ENCODE results near the gene TRHDE. TPM values are rescaled to one million over a fixed set of nuclear protein-coding genes. Genes with fewer than 3 reads are reported as not detected.

The TRHDE gene
- total RNA-seq, 2 donors from 2014 or later = 3.1 to 4.1 TPM

DNA sequence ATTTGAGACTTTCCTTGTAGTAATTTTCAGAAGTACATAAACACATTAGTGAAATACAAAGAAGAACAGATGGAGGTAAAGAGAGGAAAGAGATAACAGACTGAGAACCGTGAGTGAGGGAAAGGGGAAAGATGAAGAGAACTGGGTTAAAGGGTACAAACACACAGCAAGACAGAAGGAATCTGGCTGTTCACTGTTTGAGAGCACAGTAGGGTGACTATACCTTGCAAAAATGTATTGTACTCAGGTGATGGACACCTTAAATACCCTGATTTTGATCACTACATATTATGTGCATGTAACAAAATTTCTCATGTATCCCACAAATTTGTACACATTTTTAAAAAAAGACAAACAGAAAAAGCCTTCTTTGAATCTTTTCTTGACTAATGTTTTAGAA is 2.7 kb upstream of the TRHDE start:
- TF ChIP-seq CTCF (IDR thresholded peaks at IDR 0.05) (no peak), POLR2AphosphoS5 (IDR thresholded peaks at IDR 0.05) (no peak), POLR2A (IDR thresholded peaks at IDR 0.05) (no peak)
- H3K4me3 ChIP-seq = no peak overlapping the region
- H3K36me3 ChIP-seq = no peaks in the 10 kb centered on the region
- H3K4me1 ChIP-seq (replicated peaks) = no peaks in the 10 kb centered on the region
- intact Hi-C loops (cut with DNase I) = no loop called here
- 41% methylated on average over 1 of the region's 1 CpG for WGBS
- DNase-seq (ENCODE audit: low spot score) = no peak
- no peaks in the 10 kb centered on the region for H3K27me3 ChIP-seq (replicated peaks; ENCODE audit: insufficient read depth)
- no peaks in the 10 kb centered on the region for H3K9me3 ChIP-seq
- H3K27ac ChIP-seq = no peak overlapping the region

GRCh38 chr12:72270246-72270645 is 1.9 kb upstream of the TRHDE start:
- no peak for DNase-seq (ENCODE audit: low spot score)
- no peak overlapping the region for H3K27ac ChIP-seq
- TF ChIP-seq CTCF (IDR thresholded peaks at IDR 0.05) = no peak
- TF ChIP-seq POLR2AphosphoS5 (IDR thresholded peaks at IDR 0.05) = no peak
- TF ChIP-seq POLR2A (IDR thresholded peaks at IDR 0.05) = no peak
- intact Hi-C loops (cut with DNase I) = no loop called here
- H3K9me3 ChIP-seq = no peaks in the 10 kb centered on the region
- no peak overlapping the region for H3K4me3 ChIP-seq
- no peaks in the 10 kb centered on the region for H3K27me3 ChIP-seq (replicated peaks; ENCODE audit: insufficient read depth)
- H3K4me1 ChIP-seq (replicated peaks) = no peaks in the 10 kb centered on the region
- WGBS = 57% methylated on average over 2 of the region's 2 CpGs
- no peaks in the 10 kb centered on the region for H3K36me3 ChIP-seq

- Histone ChIP-seq H3K4me1 (replicated peaks) (no peaks in the 10 kb centered on the region), H3K27me3 (replicated peaks; ENCODE audit: insufficient read depth) (no peaks in the 10 kb centered on the region), H3K27ac (peak overlapping the region in 1 of 2 donors; percentile 69), H3K9me3 (no peaks in the 10 kb centered on the region), H3K4me3 (peak overlapping the region; percentile 42 to 50), H3K36me3 (no peaks in the 10 kb centered on the region)
- intact Hi-C loops (cut with DNase I) = no loop called here
- TF ChIP-seq POLR2A (IDR thresholded peaks at IDR 0.05) (no peak), POLR2AphosphoS5 (IDR thresholded peaks at IDR 0.05) (no peak), CTCF (IDR thresholded peaks at IDR 0.05) (no peak)
- no peak for DNase-seq (ENCODE audit: low spot score)
- 36% methylated on average over 6 of the region's 6 CpGs for WGBS
These were observed 1.2 kb upstream of the TRHDE start for GRCh38 chr12:72270961-72271360.

GRCh38 chr12:72271451-72272090 is 599 bp upstream of the TRHDE start:
- peak overlapping the region; percentile 65 to 69 for H3K27ac ChIP-seq
- intact Hi-C loops (cut with DNase I) = no loop called here

More at GRCh38 chr12:72271451-72272090, 599 bp upstream of the TRHDE start:
- H3K9me3 ChIP-seq = no peaks in the 10 kb centered on the region
- 1% methylated on average over 29 of the region's 35 CpGs for WGBS
- no peak for TF ChIP-seq CTCF (IDR thresholded peaks at IDR 0.05)
- no peak for TF ChIP-seq POLR2AphosphoS5 (IDR thresholded peaks at IDR 0.05)
- TF ChIP-seq POLR2A (IDR thresholded peaks at IDR 0.05) = no peak
- H3K36me3 ChIP-seq = no peaks in the 10 kb centered on the region
- no peaks in the 10 kb centered on the region for H3K4me1 ChIP-seq (replicated peaks)
- peak overlapping the region; percentile 42 to 50 for H3K4me3 ChIP-seq
- DNase-seq (ENCODE audit: low spot score) = no peak
- no peaks in the 10 kb centered on the region for H3K27me3 ChIP-seq (replicated peaks; ENCODE audit: insufficient read depth)

Data from prostate gland (tissue), 2 donors.